SKM-1 treated with dmso at 0.1 percent for 144 hours (cell line): ENCODE measurements around the gene SNX9.
"Not testable (repeated sequence)": the region's sequence is repeated elsewhere in the genome, so short reads cannot be mapped to it uniquely, and the experiment has no call there.

Experiments used
- DNase-seq: peaks from one replicate; lab custom pipeline; 2025; ENCODE audit not compliant: unreplicated experiment; lab: John Stamatoyannopoulos, UW

Gene SNX9

GRCh38 chr6:157853902-157854502 is 31.0 kb downstream of the SNX9 start:
- DNase-seq = no peak

GRCh38 chr6:157855325-157855724 is 32.3 kb downstream of the SNX9 start:
- no peak for DNase-seq

GRCh38 chr6:157855804-157856203 is 32.8 kb downstream of the SNX9 start:
- not testable (repeated sequence) for DNase-seq

DNA sequence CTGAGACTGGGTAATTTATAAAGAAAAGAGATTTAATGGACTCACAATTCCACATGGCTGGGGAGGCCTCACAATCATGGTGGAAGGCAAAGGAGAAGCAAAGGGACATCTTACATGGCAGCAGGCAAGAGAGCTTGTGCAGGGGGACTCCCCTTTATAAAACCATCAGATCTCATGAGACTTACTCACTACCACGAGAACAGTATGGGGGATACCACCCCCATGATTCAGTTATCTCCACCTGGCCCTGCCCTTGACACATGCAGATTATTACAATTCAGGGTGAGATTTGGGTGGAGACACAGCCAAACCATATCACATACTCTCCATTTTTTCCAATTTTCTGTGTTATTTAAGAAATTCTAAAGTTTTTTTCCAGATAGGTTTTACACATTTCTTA is 35.6 kb downstream of the SNX9 start:
- not testable (repeated sequence) for DNase-seq

- DNase-seq = no peak
Measured at GRCh38 chr6:157859775-157860504, 36.9 kb downstream of the SNX9 start.

DNA sequence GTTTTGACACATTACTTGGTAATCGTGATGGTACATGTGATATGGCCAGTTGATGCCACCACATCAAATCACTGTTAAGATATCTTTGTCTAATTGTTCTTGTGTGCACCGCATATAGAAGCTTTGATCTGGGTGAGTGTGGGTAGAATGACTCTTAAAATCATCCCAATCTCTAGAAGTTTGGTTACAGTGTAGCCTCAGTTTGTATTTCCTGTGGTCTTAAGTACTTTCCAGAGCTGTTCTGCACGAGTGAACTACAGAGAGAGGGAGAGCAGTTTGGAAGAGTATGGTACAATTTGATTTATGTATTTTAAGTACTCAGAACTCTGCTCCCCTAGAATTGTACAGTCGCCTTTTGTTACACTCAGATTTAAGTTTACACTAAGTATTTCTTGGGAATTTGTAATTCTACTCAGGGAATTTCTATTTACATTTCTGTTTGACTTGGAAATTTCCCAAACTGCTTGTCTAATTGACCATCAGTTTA is 37.5 kb downstream of the SNX9 start:
- DNase-seq = no peak

DNA sequence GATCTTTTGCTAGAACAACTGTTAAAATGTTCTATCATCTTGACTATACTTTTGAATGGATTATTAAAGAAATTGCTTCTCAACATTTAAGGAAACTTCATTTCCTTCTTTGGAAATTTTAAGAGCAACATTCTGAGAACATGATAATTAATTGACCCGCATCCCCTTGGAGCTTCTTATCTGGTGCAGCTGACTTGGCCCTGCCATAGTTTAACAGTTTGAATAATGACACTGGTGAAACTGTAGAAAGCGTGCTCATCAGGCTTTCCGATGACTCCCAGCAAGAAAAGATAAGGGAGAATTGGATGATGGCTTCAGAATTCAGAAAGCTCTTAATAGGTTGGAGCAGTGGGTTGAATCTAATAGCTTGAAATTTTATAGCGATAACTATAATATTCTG is 38.1 kb downstream of the SNX9 start:
- no peak for DNase-seq

GRCh38 chr6:157861814-157862213 is 38.8 kb downstream of the SNX9 start:
- no peak for DNase-seq

DNA sequence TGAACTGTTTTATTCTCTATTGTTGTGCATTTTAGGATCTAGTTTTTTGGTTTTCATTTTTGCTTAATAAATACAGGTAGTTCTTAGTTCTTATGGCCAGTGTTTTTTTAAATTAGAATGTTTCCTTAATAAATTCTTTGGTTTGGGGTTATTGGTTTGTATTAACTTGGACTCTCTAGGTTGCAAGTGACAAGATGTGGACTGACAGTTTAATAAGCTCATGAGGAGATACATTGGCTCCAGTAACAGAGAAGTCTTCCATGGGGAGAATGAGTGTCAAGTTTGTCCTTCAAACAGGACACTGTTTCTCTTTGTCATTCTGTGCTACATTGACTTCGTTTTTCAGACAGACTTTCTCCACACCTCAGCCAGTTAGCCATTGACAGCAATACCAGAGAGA is 39.7 kb downstream of the SNX9 start:
- DNase-seq = no peak

GRCh38 chr6:157864185-157864761 is 41.2 kb downstream of the SNX9 start:
- no peak for DNase-seq

- no peak for DNase-seq
Measured at GRCh38 chr6:157865249-157865648, 42.2 kb downstream of the SNX9 start.

GRCh38 chr6:157867155-157867559 is 44.1 kb downstream of the SNX9 start:
- no peak for DNase-seq

- DNase-seq = no peak
Measured at GRCh38 chr6:157867981-157868380, 44.9 kb downstream of the SNX9 start.

GRCh38 chr6:157868835-157869234 is 45.8 kb downstream of the SNX9 start:
- no peak for DNase-seq

GRCh38 chr6:157869673-157870302 is 46.7 kb downstream of the SNX9 start:
- DNase-seq = no peak

- peak; percentile 57 for DNase-seq
Measured at GRCh38 chr6:157873735-157874344, 50.8 kb downstream of the SNX9 start.

GRCh38 chr6:157877149-157877548 is 54.1 kb downstream of the SNX9 start:
- DNase-seq = no peak

DNA sequence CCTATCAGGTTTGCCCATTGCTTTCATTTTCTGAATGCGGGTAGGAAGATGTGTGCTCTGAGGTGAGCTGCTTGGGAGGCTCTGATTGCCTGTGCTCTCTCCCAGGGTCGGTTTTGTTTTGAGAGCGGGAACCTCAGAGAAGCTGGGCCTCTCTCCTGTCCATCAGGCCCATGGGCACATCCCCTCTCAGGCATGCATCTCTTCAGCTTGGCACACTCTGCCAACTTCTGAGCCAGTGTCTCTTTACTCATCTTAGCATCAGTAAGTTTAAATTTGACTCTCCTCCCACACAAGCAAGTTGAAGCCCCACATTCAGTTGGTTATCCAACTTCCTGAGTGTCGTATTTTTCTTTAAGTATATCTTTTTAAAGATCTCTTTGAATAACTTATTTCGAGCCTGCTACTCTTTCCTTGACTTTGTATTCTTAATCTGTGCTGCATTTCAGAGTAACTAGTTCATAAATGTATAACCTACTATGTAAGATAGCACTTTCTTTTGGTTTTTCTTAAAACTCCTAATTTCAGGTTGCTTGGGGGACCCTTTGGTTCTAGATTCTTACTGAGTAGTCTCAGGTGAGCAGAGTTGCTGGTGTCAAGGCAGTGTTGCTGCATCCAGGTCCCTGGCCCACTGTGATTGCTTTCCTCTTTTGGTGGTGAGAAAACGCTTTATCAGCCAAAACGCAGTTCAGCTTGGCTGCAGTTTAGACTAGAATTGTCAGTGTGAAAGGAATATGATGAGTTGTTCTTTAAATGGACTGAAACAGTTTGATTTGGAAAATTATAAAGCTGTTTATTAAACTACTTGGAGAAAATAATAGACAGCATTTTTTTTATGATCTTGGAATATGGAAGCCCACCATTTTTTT is 54.8 kb downstream of the SNX9 start:
- no peak for DNase-seq

DNA sequence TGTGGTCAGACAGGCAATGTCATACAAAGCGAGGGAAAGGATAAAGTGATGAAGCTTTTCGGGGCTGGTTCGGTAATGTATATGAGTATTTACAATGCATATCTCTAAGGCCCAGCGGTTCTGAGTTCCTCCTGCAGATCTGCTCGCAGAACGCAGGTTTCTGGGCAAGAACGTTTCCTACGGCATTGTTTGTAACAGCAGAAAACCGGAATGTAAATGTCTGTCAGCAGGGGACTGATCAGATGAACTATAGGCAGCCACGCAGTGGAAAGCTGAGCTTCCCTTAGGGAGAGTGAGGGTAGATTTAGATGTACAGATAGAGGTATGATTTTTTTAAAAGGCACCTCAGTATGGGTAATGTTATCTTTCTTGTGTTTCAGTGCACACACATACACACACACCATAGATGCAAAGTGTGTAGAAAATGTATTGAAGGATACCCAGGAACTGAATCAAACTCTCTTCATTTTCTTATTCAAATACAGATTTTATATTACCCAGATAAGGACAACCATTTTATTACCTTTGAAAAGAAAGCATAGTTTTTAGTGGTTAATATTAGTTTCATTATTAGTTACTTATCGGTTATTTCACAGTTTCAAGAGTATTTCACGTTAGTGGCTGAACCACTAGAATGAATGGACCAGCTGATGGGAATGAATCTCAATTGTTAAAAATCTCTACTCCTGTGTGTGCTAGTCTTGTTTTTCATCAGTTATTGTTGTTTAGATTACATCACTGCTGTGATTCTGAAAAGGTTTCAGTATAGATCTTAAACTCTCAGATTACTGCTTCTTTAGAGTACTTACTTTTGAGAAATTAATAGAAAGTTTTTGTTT is 56.2 kb downstream of the SNX9 start:
- DNase-seq = no peak

GRCh38 chr6:157879873-157880254 is 56.8 kb downstream of the SNX9 start:
- DNase-seq = no peak
